ENCODE measurements around the gene TSNAXIP1.

The TSNAXIP1 gene

DNA sequence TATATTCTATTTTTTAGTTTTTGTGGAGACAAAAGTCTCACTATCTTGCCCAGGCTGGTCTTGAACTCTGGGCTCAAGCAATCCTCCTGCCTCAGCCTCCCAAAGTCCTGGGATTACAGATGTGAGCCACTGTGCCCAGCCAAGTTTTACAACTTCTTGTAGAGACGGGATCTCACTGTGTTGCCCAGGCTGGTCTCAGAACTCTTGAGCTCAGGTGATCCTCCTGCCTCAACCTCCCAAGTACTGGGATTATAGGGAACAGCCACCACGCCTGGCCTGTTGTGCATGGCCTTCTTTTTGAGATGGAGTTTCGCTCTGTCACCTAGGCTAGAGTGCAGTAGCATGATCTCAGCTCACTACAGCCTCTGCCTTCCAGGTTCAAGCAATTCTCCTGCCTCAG lies 47.0 kb downstream of the TSNAXIP1 start:
- H3K9me3 ChIP-seq (replicated peaks; ENCODE audit: insufficient read depth, low read length) = no peaks in the 10 kb centered on the region
- TF ChIP-seq CTCF (IDR thresholded peaks at IDR 0.05; ENCODE audit: low read length) (no peak), EZH2 (optimal IDR thresholded peaks at IDR 0.05; ENCODE audit: low read depth, low read length) (no peak), EZH2phosphoT487 (IDR thresholded peaks at IDR 0.05; ENCODE audit: low read length) (no peak)
- no peak overlapping the region for H3K9ac ChIP-seq (ENCODE audit: low read length)
- no peak for DNase-seq
- peaks cover 99% of the 10 kb centered on the region for H3K79me2 ChIP-seq (ENCODE audit: low read length)
- no peaks in the 10 kb centered on the region for H3K4me1 ChIP-seq (ENCODE audit: low read length)
- peaks cover 11% of the 10 kb centered on the region; the same call in 1 of the 2 replicates for H4K20me1 ChIP-seq (ENCODE audit: insufficient read depth, low read length)
- no peaks in the 10 kb centered on the region for H3K27me3 ChIP-seq (replicated peaks; ENCODE audit: insufficient read depth, low read length)
- H3F3A ChIP-seq (ENCODE audit: insufficient read depth, low read length) = no peaks in the 10 kb centered on the region
- no peak overlapping the region for H3K4me2 ChIP-seq (ENCODE audit: low read depth, low read length)
- H3K36me3 ChIP-seq (replicated peaks; ENCODE audit: insufficient read depth, low read length) = no peaks in the 10 kb centered on the region
- no peak overlapping the region for H2AFZ ChIP-seq (ENCODE audit: low read length)
- H3K27ac ChIP-seq (ENCODE audit: low read length) = no peak overlapping the region
- H3K9me2 ChIP-seq (replicated peaks; ENCODE audit: insufficient read depth, low read length) = no peaks in the 10 kb centered on the region
- H3K4me3 ChIP-seq (ENCODE audit: low read length) = no peak overlapping the region

DNA sequence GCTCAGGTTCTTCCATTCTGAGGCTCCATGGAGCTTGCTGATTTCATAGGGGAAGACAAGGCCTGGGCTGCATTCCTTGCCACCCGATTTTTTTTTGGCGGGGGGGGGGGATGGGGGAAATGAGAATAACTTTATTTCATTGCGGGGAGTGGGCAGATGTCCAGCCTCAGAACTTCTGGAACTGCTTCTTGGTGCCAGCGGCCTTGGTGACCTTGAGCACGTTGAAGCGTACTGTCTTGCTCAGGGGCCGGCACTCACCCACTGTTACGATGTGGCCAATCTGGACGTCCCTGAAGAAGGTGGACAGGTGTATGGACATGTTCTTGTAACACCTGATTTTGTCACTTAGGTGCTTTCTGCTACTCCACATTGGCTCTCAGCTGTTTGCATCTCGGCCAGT lies 49.1 kb downstream of the TSNAXIP1 start:
- no peaks in the 10 kb centered on the region for H3K27me3 ChIP-seq (replicated peaks; ENCODE audit: insufficient read depth, low read length)
- no peak overlapping the region for H3K4me2 ChIP-seq (ENCODE audit: low read depth, low read length)
- H3K4me3 ChIP-seq (ENCODE audit: low read length) = no peak overlapping the region
- H3K27ac ChIP-seq (ENCODE audit: low read length) = no peak overlapping the region
- no peaks in the 10 kb centered on the region for H3F3A ChIP-seq (ENCODE audit: insufficient read depth, low read length)
- no peak overlapping the region for H3K9ac ChIP-seq (ENCODE audit: low read length)
- H3K9me2 ChIP-seq (replicated peaks; ENCODE audit: insufficient read depth, low read length) = no peaks in the 10 kb centered on the region
- no peaks in the 10 kb centered on the region for H3K4me1 ChIP-seq (ENCODE audit: low read length)
- H4K20me1 ChIP-seq (ENCODE audit: insufficient read depth, low read length) = peaks cover 11% of the 10 kb centered on the region; the same call in 1 of the 2 replicates
- H3K36me3 ChIP-seq (replicated peaks; ENCODE audit: insufficient read depth, low read length) = no peaks in the 10 kb centered on the region; the same call in 1 of the 2 replicates
- no peak for TF ChIP-seq EZH2phosphoT487 (IDR thresholded peaks at IDR 0.05; ENCODE audit: low read length)
- TF ChIP-seq CTCF (IDR thresholded peaks at IDR 0.05; ENCODE audit: low read length) = no peak
- TF ChIP-seq EZH2 (optimal IDR thresholded peaks at IDR 0.05; ENCODE audit: low read depth, low read length) = no peak
- H3K9me3 ChIP-seq (replicated peaks; ENCODE audit: insufficient read depth, low read length) = no peaks in the 10 kb centered on the region
- DNase-seq = no peak
- H2AFZ ChIP-seq (ENCODE audit: low read length) = no peak overlapping the region
- H3K79me2 ChIP-seq (ENCODE audit: low read length) = peaks cover 95% of the 10 kb centered on the region

GRCh38 chr16:67856927-67857546 lies 50.3 kb downstream of the TSNAXIP1 start:
- TF ChIP-seq EZH2phosphoT487 (IDR thresholded peaks at IDR 0.05; ENCODE audit: low read length) (no peak), EZH2 (optimal IDR thresholded peaks at IDR 0.05; ENCODE audit: low read depth, low read length) (no peak), CTCF (IDR thresholded peaks at IDR 0.05; ENCODE audit: low read length) (no peak)
- H3F3A ChIP-seq (ENCODE audit: insufficient read depth, low read length) = no peaks in the 10 kb centered on the region
- H3K36me3 ChIP-seq (replicated peaks; ENCODE audit: insufficient read depth, low read length) = no peaks in the 10 kb centered on the region; the same call in 1 of the 2 replicates
- no peak overlapping the region for H3K27ac ChIP-seq (ENCODE audit: low read length)
- H4K20me1 ChIP-seq (ENCODE audit: insufficient read depth, low read length) = peaks cover 11% of the 10 kb centered on the region; the same call in 1 of the 2 replicates
- no peak overlapping the region for H3K9ac ChIP-seq (ENCODE audit: low read length)
- no peaks in the 10 kb centered on the region for H3K9me3 ChIP-seq (replicated peaks; ENCODE audit: insufficient read depth, low read length)
- H3K27me3 ChIP-seq (replicated peaks; ENCODE audit: insufficient read depth, low read length) = no peaks in the 10 kb centered on the region
- no peak overlapping the region for H3K4me2 ChIP-seq (ENCODE audit: low read depth, low read length)
- no peak overlapping the region for H2AFZ ChIP-seq (ENCODE audit: low read length)
- DNase-seq = no peak
- H3K9me2 ChIP-seq (replicated peaks; ENCODE audit: insufficient read depth, low read length) = no peaks in the 10 kb centered on the region
- H3K4me1 ChIP-seq (ENCODE audit: low read length) = no peaks in the 10 kb centered on the region
- peaks cover 95% of the 10 kb centered on the region for H3K79me2 ChIP-seq (ENCODE audit: low read length)
- no peak overlapping the region for H3K4me3 ChIP-seq (ENCODE audit: low read length)
